CD8-positive, alpha-beta memory T cell (primary cell): ENCODE data around the gene IBTK. TPM values are rescaled to one million over a fixed set of nuclear protein-coding genes. Genes with fewer than 3 reads are reported as not detected.
A peak's percentile ranks its signal among the peaks of the same experiment; 100 is the strongest.

Experiments
- CTCF ChIA-PET: fragments of 350-600 bp; sonication (Branson Sonifier 250); formaldehyde crosslinking; loops from one replicate; lab custom pipeline; 2021; ENCODE audit warnings: antibody characterized with exemption; lab: Charles Lee
- POLR2A ChIA-PET: fragments of 350-600 bp; sonication (Branson Sonifier 250); formaldehyde crosslinking; loops from one replicate; lab custom pipeline; 2021; ENCODE audit warnings: antibody characterized with exemption; lab: Charles Lee
- DNase-seq, 5 donors: peaks; one replicate each; pipeline versions ENCODE4 v3.0.0 to v3.0.0-alpha.2; 2020 to 2022; ENCODE audit warnings: mixed read lengths in 1 of 5
- H3K27ac ChIP-seq: one replicate; pipeline ENCODE4 v1.7.0; 2013; ENCODE audit warnings: low read depth, mild to moderate bottlenecking, low read length, moderate library complexity
- H3K27me3 ChIP-seq: 2 replicates; pipeline ENCODE4 v1.7.0; 2013; ENCODE audit warnings: low read length, mild to moderate bottlenecking; ENCODE audit not compliant: insufficient read depth, poor library complexity, severe bottlenecking
- H3K36me3 ChIP-seq: 2 replicates; pipeline ENCODE4 v1.7.0; 2013; ENCODE audit warnings: mild to moderate bottlenecking, low read length, moderate library complexity; ENCODE audit not compliant: insufficient read depth
- H3K4me1 ChIP-seq: 2 replicates; pipeline ENCODE4 v1.7.0; 2013; ENCODE audit warnings: mild to moderate bottlenecking, low read length, moderate library complexity; ENCODE audit not compliant: insufficient read depth
- H3K4me3 ChIP-seq: 2 replicates; pipeline ENCODE4 v1.7.0; 2013; ENCODE audit warnings: mild to moderate bottlenecking, low read length
- H3K9me3 ChIP-seq: 2 replicates; pipeline ENCODE4 v1.7.0; 2013; ENCODE audit warnings: mild to moderate bottlenecking, low read length
- H3K27ac Mint-ChIP-seq, 8 donors: one replicate each; pipeline ENCODE4 v1.8.0; 2020 to 2021; ENCODE audit warnings: mixed read lengths in 8 of 8, mild to moderate bottlenecking in 6 of 8, inconsistent platforms in 3 of 8, moderate library complexity in 3 of 8
- H3K27me3 Mint-ChIP-seq, 2 donors: one replicate each; pipeline ENCODE4 v1.8.0; 2020 to 2021; ENCODE audit warnings: mixed read lengths in 2 of 2, mild to moderate bottlenecking in 1 of 2, moderate library complexity in 1 of 2
- H3K36me3 Mint-ChIP-seq, 3 donors: one replicate each; pipeline ENCODE4 v1.8.0; 2020 to 2021; ENCODE audit warnings: mixed read lengths in 3 of 3, inconsistent platforms in 1 of 3, mild to moderate bottlenecking in 1 of 3
- H3K4me1 Mint-ChIP-seq, 3 donors: one replicate each; pipeline ENCODE4 v1.8.0; 2020 to 2021; ENCODE audit warnings: mixed read lengths in 3 of 3, inconsistent platforms in 1 of 3, mild to moderate bottlenecking in 1 of 3
- H3K4me3 Mint-ChIP-seq, 7 donors: one replicate each; pipeline ENCODE4 v1.8.0; 2020 to 2021; ENCODE audit warnings: mixed read lengths in 7 of 7, mild to moderate bottlenecking in 6 of 7, moderate library complexity in 4 of 7, inconsistent platforms in 2 of 7
- H3K9me3 Mint-ChIP-seq, 5 donors: one replicate each; pipeline ENCODE4 v1.8.0; 2020 to 2022; ENCODE audit warnings: mixed read lengths in 5 of 5, mild to moderate bottlenecking in 3 of 5, moderate library complexity in 2 of 5, inconsistent platforms in 1 of 5
- polyA plus RNA-seq: library from polyadenylated mRNA; unstranded; fragments of 300-500 nt; fragmentation: Illumina TruSeq; gene quantifications from one replicate; pipeline ENCODE4 v1.2.3, GENCODE V29; 2021
- total RNA-seq, 2 experiments: library from RNA; stranded (reverse); gene quantifications; one replicate each; pipeline ENCODE4 v1.2.3, GENCODE V29; 2021

IBTK gene
- total and polyA plus RNA-seq, 3 experiments from 2014 or later = 20.3 to 26.6 (median 24.2) TPM

- no peak overlapping the region for H3K4me3 ChIP-seq
- no peak overlapping the region for H3K27ac ChIP-seq
- H3K4me1 ChIP-seq = no peaks in the 10 kb centered on the region
- no peaks in the 10 kb centered on the region for H3K9me3 Mint-ChIP-seq
- POLR2A ChIA-PET = no interaction called here
- peaks cover 0 to 72% (median 28%) of the 10 kb centered on the region in 3 donors for H3K36me3 Mint-ChIP-seq
- H3K4me3 Mint-ChIP-seq = no peak overlapping the region
- no peaks in the 10 kb centered on the region for H3K4me1 Mint-ChIP-seq
- CTCF ChIA-PET = no interaction called here
- H3K27me3 ChIP-seq = no peaks in the 10 kb centered on the region
- peak overlapping the region in 1 of 8 donors; percentile 26 for H3K27ac Mint-ChIP-seq
- no peak for DNase-seq
- H3K9me3 ChIP-seq = no peaks in the 10 kb centered on the region
- H3K36me3 ChIP-seq = peaks cover 15% of the 10 kb centered on the region
- H3K27me3 Mint-ChIP-seq = no peaks in the 10 kb centered on the region
Measured at GRCh38 chr6:82183642-82184282, 63.8 kb downstream of the IBTK start.

GRCh38 chr6:82182756-82183155, 64.8 kb downstream of the IBTK start:
- H3K27ac ChIP-seq = no peak overlapping the region
- H3K27me3 Mint-ChIP-seq = no peaks in the 10 kb centered on the region
- no peaks in the 10 kb centered on the region for H3K27me3 ChIP-seq
- H3K4me3 ChIP-seq = no peak overlapping the region
- H3K36me3 ChIP-seq = peaks cover 16% of the 10 kb centered on the region
- ChIA-PET POLR2A (no interaction called here), CTCF (no interaction called here)
- no peaks in the 10 kb centered on the region for H3K9me3 Mint-ChIP-seq
- no peak overlapping the region for H3K27ac Mint-ChIP-seq
- no peaks in the 10 kb centered on the region for H3K4me1 ChIP-seq
- H3K9me3 ChIP-seq = no peaks in the 10 kb centered on the region
- no peak for DNase-seq
- H3K4me1 Mint-ChIP-seq = no peaks in the 10 kb centered on the region
- peaks cover 0 to 67% (median 25%) of the 10 kb centered on the region in 3 donors for H3K36me3 Mint-ChIP-seq
- no peak overlapping the region for H3K4me3 Mint-ChIP-seq

- ChIA-PET CTCF (no interaction called here), POLR2A (no interaction called here)
- H3K4me1 Mint-ChIP-seq = no peaks in the 10 kb centered on the region
- Histone ChIP-seq H3K36me3 (peaks cover 10% of the 10 kb centered on the region), H3K27me3 (no peaks in the 10 kb centered on the region), H3K4me3 (no peak overlapping the region), H3K4me1 (no peaks in the 10 kb centered on the region), H3K27ac (no peak overlapping the region), H3K9me3 (no peaks in the 10 kb centered on the region)
- no peaks in the 10 kb centered on the region for H3K27me3 Mint-ChIP-seq
- H3K9me3 Mint-ChIP-seq = no peaks in the 10 kb centered on the region
- peak overlapping the region in 2 of 8 donors; percentile 1 to 67 for H3K27ac Mint-ChIP-seq
- DNase-seq = no peak
- H3K4me3 Mint-ChIP-seq = no peak overlapping the region
- peaks cover 0 to 61% (median 21%) of the 10 kb centered on the region in 3 donors for H3K36me3 Mint-ChIP-seq
Measured at GRCh38 chr6:82179415-82179814, 68.1 kb downstream of the IBTK start.

- ChIA-PET CTCF (no interaction called here), POLR2A (no interaction called here)
- no peaks in the 10 kb centered on the region for H3K4me1 Mint-ChIP-seq
Measured at GRCh38 chr6:82178759-82179112, 68.8 kb downstream of the IBTK start.

GRCh38 chr6:82178077-82178758, 69.3 kb downstream of the IBTK start:
- Histone ChIP-seq H3K9me3 (no peaks in the 10 kb centered on the region), H3K36me3 (peaks cover 10% of the 10 kb centered on the region), H3K4me1 (no peaks in the 10 kb centered on the region), H3K27me3 (no peaks in the 10 kb centered on the region), H3K27ac (no peak overlapping the region), H3K4me3 (no peak overlapping the region)
- peak overlapping the region in 1 of 8 donors; percentile 2 for H3K27ac Mint-ChIP-seq
- CTCF ChIA-PET = no interaction called here
- H3K4me1 Mint-ChIP-seq = no peaks in the 10 kb centered on the region
- H3K36me3 Mint-ChIP-seq = peaks cover 0 to 61% (median 22%) of the 10 kb centered on the region in 3 donors
- POLR2A ChIA-PET = no interaction called here
- H3K4me3 Mint-ChIP-seq = no peak overlapping the region
- no peak for DNase-seq
- no peaks in the 10 kb centered on the region for H3K27me3 Mint-ChIP-seq
- no peaks in the 10 kb centered on the region for H3K9me3 Mint-ChIP-seq

More at GRCh38 chr6:82178759-82179112, 68.8 kb downstream of the IBTK start:
- H3K9me3 Mint-ChIP-seq = no peaks in the 10 kb centered on the region
- no peak overlapping the region for H3K4me3 Mint-ChIP-seq
- H3K27ac ChIP-seq = no peak overlapping the region
- no peaks in the 10 kb centered on the region for H3K4me1 ChIP-seq
- H3K27me3 Mint-ChIP-seq = no peaks in the 10 kb centered on the region
- peaks cover 10% of the 10 kb centered on the region for H3K36me3 ChIP-seq
- H3K9me3 ChIP-seq = no peaks in the 10 kb centered on the region
- H3K27me3 ChIP-seq = no peaks in the 10 kb centered on the region
- H3K36me3 Mint-ChIP-seq = peaks cover 0 to 62% (median 21%) of the 10 kb centered on the region in 3 donors
- peak overlapping the region in 2 of 8 donors; percentile 2 to 22 for H3K27ac Mint-ChIP-seq
- DNase-seq = no peak
- H3K4me3 ChIP-seq = no peak overlapping the region

- Histone ChIP-seq H3K36me3 (peaks cover 23% of the 10 kb centered on the region), H3K27me3 (no peaks in the 10 kb centered on the region), H3K4me3 (no peak overlapping the region), H3K4me1 (no peaks in the 10 kb centered on the region), H3K9me3 (no peaks in the 10 kb centered on the region), H3K27ac (no peak overlapping the region)
- H3K27ac Mint-ChIP-seq = peak overlapping the region in 2 of 8 donors; percentile 2 to 84
- H3K36me3 Mint-ChIP-seq = peaks cover 6 to 66% (median 28%) of the 10 kb centered on the region in 3 donors
- ChIA-PET POLR2A (no interaction called here), CTCF (interaction anchor here (1.5 kb wide), 1 partner anchor 43 kb away, joined by 3 read pairs; no protein-coding TSS in a partner anchor)
- no peak for DNase-seq
- no peaks in the 10 kb centered on the region for H3K9me3 Mint-ChIP-seq
- H3K27me3 Mint-ChIP-seq = no peaks in the 10 kb centered on the region
- H3K4me3 Mint-ChIP-seq = no peak overlapping the region
- no peaks in the 10 kb centered on the region for H3K4me1 Mint-ChIP-seq
Measured at GRCh38 chr6:82176616-82177015, 70.9 kb downstream of the IBTK start.

GRCh38 chr6:82172594-82172993, 75.0 kb downstream of the IBTK start:
- no peak for DNase-seq
- Histone ChIP-seq H3K36me3 (peaks cover 17% of the 10 kb centered on the region), H3K27me3 (no peaks in the 10 kb centered on the region), H3K4me1 (no peaks in the 10 kb centered on the region), H3K4me3 (no peak overlapping the region), H3K27ac (no peak overlapping the region), H3K9me3 (no peaks in the 10 kb centered on the region)
- H3K36me3 Mint-ChIP-seq = peaks cover 15 to 69% (median 35%) of the 10 kb centered on the region in 3 donors
- H3K4me1 Mint-ChIP-seq = no peaks in the 10 kb centered on the region
- CTCF ChIA-PET = no interaction called here
- H3K9me3 Mint-ChIP-seq = no peaks in the 10 kb centered on the region
- peak overlapping the region in 1 of 8 donors; percentile 52 for H3K27ac Mint-ChIP-seq
- POLR2A ChIA-PET = interaction anchor here (0.7 kb wide), 1 partner anchor 1018 kb away, joined by 5 read pairs; no protein-coding TSS in a partner anchor
- H3K27me3 Mint-ChIP-seq = no peaks in the 10 kb centered on the region
- H3K4me3 Mint-ChIP-seq = no peak overlapping the region

- CTCF ChIA-PET = no interaction called here
- H3K9me3 ChIP-seq = no peaks in the 10 kb centered on the region
- no peak for DNase-seq
- H3K4me1 ChIP-seq = no peaks in the 10 kb centered on the region
- Mint-ChIP-seq H3K4me1 (no peaks in the 10 kb centered on the region), H3K27ac (peak overlapping the region in 2 of 8 donors; percentile 26 to 72), H3K36me3 (peaks cover 25 to 64% (median 43%) of the 10 kb centered on the region in 3 donors), H3K9me3 (peaks cover 0 to 5% (median 0%) of the 10 kb centered on the region in 5 donors), H3K4me3 (no peak overlapping the region), H3K27me3 (no peaks in the 10 kb centered on the region)
- H3K4me3 ChIP-seq = no peak overlapping the region
- peaks cover 17% of the 10 kb centered on the region for H3K36me3 ChIP-seq
- POLR2A ChIA-PET = no interaction called here
- H3K27me3 ChIP-seq = no peaks in the 10 kb centered on the region
- H3K27ac ChIP-seq = no peak overlapping the region
Measured at GRCh38 chr6:82169138-82169876, 78.2 kb downstream of the IBTK start.
